Progenitor cell of endocrine pancreas (in vitro differentiated cells): Measurements from ENCODE around the gene PLA2R1. TPM values are rescaled to one million over a fixed set of nuclear protein-coding genes. Genes with fewer than 3 reads are reported as not detected.

Experiments
- DNase-seq: peaks from one replicate; pipeline ENCODE4 v3.0.0; 2021; ENCODE audit warnings: low spot score; ENCODE audit not compliant: unreplicated experiment
- H3K27ac Mint-ChIP-seq: 2 replicates; pipeline ENCODE4 v1.8.0; 2021; ENCODE audit warnings: mild to moderate bottlenecking, moderate library complexity, mixed read lengths
- H3K27me3 Mint-ChIP-seq: 2 replicates; pipeline ENCODE4 v1.8.0; 2021; ENCODE audit warnings: mixed read lengths
- H3K36me3 Mint-ChIP-seq: 2 replicates; pipeline ENCODE4 v1.8.0; 2022; ENCODE audit warnings: mixed read lengths; ENCODE audit not compliant: insufficient read depth
- H3K4me1 Mint-ChIP-seq: 2 replicates; pipeline ENCODE4 v1.8.0; 2021; ENCODE audit warnings: low read depth, mixed read lengths
- H3K4me3 Mint-ChIP-seq: 2 replicates; pipeline ENCODE4 v1.8.0; 2021; ENCODE audit warnings: low read depth, mild to moderate bottlenecking, moderate library complexity, mixed read lengths
- H3K9me3 Mint-ChIP-seq: 2 replicates; pipeline ENCODE4 v1.8.0; 2021; ENCODE audit warnings: low read depth, mixed read lengths
- CTCF ChIP-seq: fragments of 200-600 bp; sonication (generic); IDR thresholded peaks from one replicate; pipeline ENCODE4 v1.5.0; 2021; ENCODE audit warnings: antibody characterized with exemption, mild to moderate bottlenecking; ENCODE audit not compliant: unreplicated experiment
- total RNA-seq: library from RNA; stranded (reverse); gene quantifications from 2 replicates; pipeline ENCODE4 v1.2.1, GENCODE V29; 2021

PLA2R1 gene
- total RNA-seq, 1 donor from 2014 or later, result 1.3 TPM

DNA sequence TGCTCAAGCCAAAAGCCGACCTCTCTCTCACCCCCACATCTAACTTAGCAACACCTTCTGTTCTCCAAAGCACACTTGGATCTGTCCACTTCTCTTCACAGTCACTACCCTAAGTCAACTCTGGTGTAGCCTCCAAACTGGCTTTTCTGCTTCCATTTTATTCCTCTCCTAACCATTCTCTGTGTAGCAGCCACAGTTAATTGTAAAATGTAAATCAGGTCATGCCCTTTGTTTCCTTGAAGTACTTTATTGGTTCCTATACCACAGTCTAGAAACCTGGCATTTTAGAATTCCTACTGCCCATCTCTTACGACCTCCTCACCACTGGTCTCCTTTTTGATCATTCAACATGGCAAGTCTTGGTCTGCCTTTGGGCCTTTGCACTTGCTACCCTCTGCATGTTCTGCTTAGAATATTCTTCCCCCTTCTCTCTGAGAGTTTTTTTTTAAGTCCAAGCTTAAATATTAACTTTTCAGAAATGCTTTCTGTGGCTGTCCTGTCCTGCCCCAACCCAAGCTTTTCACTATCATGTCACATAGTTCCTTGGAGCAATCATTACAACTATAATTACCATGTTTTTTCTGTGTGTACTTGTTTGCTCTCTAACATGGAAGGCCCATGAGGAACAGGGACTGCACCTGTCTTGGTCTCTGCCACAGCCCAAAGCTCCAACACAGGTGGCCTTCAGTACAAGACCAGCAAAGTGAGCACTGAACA, 42.9 kb downstream of the PLA2R1 start:
- TF ChIP-seq CTCF, result no peak
- DNase-seq, result no peak
- H3K9me3 Mint-ChIP-seq, result peaks cover 3% of the 10 kb centered on the region

DNA sequence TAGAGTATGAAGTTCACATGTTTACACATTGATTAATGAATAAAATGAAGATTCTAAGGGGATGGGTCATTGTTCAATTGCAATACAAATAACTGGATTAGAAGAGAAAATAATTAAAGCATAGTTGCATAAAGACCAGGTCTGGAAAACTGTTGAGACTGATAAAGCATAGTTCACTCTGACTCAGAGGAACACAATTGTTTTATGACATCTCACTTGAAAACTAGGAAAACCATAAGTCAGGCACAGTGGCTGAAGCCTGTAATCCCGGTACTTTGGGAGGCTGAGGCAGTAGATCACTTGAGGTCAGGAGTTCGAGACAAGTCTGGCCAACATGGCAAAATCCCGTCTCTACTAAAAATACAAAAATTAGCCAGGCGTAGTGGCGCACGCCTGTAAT, 46.7 kb downstream of the PLA2R1 start:
- Mint-ChIP-seq H3K27ac (no peak overlapping the region), H3K4me1 (peaks cover 1% of the 10 kb centered on the region), H3K4me3 (no peak overlapping the region), H3K9me3 (no peaks in the 10 kb centered on the region), H3K27me3 (no peaks in the 10 kb centered on the region), H3K36me3 (no peaks in the 10 kb centered on the region)
- no peak for TF ChIP-seq CTCF
- DNase-seq, result no peak

More for the DNA sequence above, 42.9 kb downstream of the PLA2R1 start:
- no peak overlapping the region for H3K27ac Mint-ChIP-seq
- no peaks in the 10 kb centered on the region for H3K36me3 Mint-ChIP-seq
- H3K4me3 Mint-ChIP-seq, result no peak overlapping the region
- no peaks in the 10 kb centered on the region for H3K27me3 Mint-ChIP-seq
- H3K4me1 Mint-ChIP-seq, result peaks cover 1% of the 10 kb centered on the region

GRCh38 chr2:160014227-160014626, 48.2 kb downstream of the PLA2R1 start:
- H3K27ac Mint-ChIP-seq, result no peak overlapping the region
- no peaks in the 10 kb centered on the region for H3K9me3 Mint-ChIP-seq
- H3K27me3 Mint-ChIP-seq, result no peaks in the 10 kb centered on the region
- DNase-seq, result no peak
- no peaks in the 10 kb centered on the region for H3K36me3 Mint-ChIP-seq
- no peak overlapping the region for H3K4me3 Mint-ChIP-seq
- TF ChIP-seq CTCF, result no peak
- no peaks in the 10 kb centered on the region for H3K4me1 Mint-ChIP-seq

- no peak overlapping the region for H3K27ac Mint-ChIP-seq
- H3K9me3 Mint-ChIP-seq, result no peaks in the 10 kb centered on the region
- no peak overlapping the region for H3K4me3 Mint-ChIP-seq
- H3K27me3 Mint-ChIP-seq, result no peaks in the 10 kb centered on the region
- no peaks in the 10 kb centered on the region for H3K36me3 Mint-ChIP-seq
- no peak for TF ChIP-seq CTCF
- DNase-seq, result no peak
- no peaks in the 10 kb centered on the region for H3K4me1 Mint-ChIP-seq
Observed at GRCh38 chr2:160010361-160011145, 51.9 kb downstream of the PLA2R1 start.

GRCh38 chr2:160007111-160007510, 55.3 kb downstream of the PLA2R1 start:
- no peaks in the 10 kb centered on the region for H3K36me3 Mint-ChIP-seq
- TF ChIP-seq CTCF, result no peak
- no peaks in the 10 kb centered on the region for H3K27me3 Mint-ChIP-seq
- H3K4me3 Mint-ChIP-seq, result no peak overlapping the region
- no peaks in the 10 kb centered on the region for H3K9me3 Mint-ChIP-seq
- H3K27ac Mint-ChIP-seq, result no peak overlapping the region
- H3K4me1 Mint-ChIP-seq, result no peaks in the 10 kb centered on the region
- no peak for DNase-seq
